Activated naive CD4-positive, alpha-beta T cell treated with anti-CD3 and anti-CD28 coated beads, Interleukin-2, amount 50 U/mL, for 16 hours (primary cell): Measurements from ENCODE around the gene SHISA4.
"Not testable (repeated sequence)": the region's sequence is repeated elsewhere in the genome, so short reads cannot be mapped to it uniquely, and the experiment has no call there.

ENCODE experiments used
- DNase-seq: peaks from one replicate; pipeline ENCODE4 v3.0.0-alpha.2; 2020

Gene SHISA4

DNA sequence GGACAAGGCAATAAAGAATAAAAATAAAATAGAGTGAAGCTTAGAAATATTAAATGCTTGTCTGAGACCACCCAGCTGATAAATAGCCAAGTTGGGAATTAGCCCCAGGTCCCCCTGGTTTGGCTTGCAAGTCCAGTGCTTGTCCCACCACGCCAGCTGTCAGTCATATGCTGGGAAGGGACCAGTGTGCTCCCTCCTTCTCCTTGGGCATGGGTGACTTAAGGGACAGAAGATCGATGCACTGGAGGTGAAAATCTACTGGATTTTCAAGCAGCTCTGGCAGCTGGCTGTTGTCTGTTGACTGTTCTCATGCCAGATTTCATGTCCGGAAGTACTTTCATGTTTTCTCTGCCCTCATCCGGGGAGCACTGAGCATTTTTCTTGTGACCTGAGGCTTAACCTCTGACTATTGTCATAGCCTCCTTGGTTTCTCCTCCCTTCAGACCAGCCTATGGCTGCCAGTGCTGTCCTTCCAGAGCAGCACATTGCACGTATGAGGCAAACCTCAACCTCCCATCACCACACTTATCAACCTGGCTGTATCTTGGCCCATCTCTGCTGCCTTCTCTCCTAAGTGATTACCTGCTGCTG is 45.2 kb downstream of the SHISA4 start:
- no peak for DNase-seq

DNA sequence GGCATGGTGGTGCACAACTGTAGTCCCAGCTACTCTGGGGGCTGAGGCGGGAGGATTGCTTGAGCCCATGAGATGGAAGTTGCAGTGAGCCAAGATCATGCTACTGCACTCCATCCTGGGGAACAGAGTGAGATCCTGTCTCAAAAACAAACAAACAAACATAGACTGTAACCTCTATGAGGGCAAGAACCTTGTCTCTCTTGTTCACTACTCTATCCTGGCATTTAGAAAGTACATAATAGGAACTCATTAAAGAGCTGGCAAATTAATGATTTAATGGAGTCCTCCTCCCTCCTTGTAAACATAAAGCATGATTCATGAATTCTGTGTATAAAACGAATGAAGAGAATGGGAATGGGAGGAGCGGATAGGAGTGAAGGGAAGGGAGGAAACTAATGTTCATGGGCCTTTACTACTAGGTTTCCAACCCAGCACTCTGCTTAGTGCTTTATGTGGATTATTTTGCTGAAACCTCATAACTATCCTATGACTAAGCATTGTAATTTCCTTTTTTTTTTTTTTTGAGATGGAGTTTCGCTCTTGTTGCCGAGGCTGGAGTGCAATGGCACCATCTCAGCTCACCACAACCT is 49.0 kb downstream of the SHISA4 start:
- DNase-seq: no peak

DNA sequence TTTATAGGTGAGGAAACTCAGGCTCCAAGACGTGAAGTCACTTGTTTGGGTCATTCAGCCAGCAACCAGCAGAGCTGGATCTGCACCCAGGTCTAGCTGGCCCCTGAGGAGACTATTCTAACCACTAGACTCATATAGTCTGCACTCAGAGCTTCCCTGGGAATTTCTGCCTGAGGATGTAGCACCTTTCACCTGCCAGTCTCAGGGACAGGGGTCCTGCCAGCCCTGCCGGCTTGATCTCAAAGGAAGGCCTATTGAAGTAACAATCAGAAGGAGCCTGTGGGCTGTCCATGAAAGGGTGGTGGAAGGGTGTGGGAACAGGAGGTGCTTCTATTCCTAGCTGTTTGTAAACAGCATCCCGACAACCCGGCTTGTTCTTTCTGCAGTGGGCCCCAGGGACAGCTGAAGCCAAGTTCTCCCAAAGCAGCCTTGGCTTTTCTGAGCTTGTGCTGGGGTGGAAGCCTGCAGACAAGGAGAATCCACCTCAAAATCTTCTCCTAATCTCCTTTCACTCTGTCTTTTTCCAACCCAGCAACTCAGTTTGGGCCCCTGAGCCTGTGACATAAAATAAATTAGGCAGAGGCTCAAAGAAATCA is 49.8 kb downstream of the SHISA4 start:
- no peak for DNase-seq

DNA sequence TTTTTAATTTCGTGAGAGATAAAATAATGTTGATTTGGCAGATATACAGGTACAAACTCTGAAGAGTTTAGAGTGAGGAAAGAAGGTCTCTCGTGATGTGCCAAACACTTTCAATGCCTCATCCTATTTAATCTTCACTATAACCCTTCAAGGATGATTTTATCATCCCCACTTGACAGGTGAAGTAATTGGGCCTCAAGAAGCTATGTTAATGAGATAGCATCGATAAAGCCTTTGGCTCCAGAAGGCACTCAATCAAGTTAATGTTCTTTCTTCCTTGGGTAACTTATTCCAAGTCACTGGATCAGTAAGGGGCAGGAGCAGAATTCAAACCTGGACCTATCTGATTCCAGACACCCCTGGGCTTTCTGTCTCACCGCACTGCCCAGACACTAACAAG is 50.5 kb downstream of the SHISA4 start:
- DNase-seq: no peak

DNA sequence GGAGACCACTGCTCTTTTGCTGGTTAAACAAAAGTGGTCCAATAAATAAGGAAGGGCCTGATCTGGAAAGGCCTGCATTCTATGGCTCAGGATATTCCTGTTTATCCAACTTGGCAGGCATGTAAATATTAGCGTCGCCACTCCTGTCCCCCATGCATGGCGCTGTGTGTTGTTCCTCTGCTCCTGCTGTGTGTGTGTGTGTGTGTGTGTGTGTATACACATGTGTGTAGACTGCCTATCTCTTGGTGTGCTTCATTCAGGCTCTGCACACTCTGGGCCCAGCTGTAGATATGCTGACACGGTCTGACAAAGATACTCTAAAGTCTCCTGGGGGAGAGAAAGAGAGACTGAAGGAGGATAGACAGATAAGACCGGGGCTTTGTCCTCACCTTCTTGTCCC is 50.9 kb downstream of the SHISA4 start:
- no peak for DNase-seq

DNA sequence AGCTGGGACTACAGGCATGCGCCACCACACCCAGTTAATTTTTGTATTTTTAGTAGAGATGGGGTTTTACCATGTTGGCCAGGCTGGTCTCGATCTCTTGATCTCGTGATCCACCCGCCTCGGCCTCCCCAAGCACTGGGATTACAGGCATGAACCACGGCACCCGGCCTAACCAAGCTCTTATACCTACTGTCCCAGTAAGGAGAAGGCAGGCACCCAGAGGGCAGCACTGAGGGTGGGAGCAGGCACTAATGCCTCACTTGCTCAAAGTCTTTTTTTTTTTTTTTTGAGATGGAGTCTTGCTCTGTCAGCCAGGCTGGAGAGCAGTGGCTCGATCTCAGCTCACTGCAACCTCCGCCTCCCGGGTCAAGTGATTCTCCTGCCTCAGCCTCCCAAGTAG is 51.6 kb downstream of the SHISA4 start:
- not testable (repeated sequence) for DNase-seq

DNA sequence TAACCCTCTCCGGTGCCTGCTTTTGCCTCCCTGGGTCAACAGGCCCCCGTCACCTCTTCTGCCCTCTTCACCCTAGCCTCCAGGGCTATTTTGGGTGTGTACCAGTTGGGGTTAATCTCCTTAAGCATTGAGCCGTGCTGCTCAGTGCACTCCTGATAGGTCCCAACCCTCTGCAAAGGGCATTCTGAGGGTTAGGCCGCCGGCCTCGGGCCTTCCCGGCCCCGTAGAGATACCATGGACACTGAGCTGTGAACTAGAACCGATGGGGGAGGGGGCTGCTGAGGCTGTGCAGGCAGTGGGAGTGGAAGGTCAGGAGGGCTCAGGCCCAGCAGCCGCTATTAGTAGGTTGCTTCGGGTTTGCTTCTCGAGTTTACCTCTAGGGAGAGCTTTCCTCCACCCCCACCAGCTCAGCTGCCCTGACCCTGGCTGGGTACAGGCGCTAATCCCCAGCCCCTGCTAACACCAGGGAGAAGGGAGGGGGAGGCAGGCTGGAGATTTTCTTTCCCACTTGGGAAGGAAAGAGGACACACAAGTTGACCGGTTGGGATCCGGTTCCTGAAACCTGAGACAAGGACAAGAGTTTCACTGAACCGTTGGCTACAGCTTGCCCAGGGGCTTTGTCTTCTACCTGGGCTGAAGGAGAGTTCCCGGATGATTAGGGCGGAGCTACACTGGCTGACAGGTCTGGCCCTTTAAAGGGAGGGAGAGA is 52.9 kb downstream of the SHISA4 start:
- no peak for DNase-seq

DNA sequence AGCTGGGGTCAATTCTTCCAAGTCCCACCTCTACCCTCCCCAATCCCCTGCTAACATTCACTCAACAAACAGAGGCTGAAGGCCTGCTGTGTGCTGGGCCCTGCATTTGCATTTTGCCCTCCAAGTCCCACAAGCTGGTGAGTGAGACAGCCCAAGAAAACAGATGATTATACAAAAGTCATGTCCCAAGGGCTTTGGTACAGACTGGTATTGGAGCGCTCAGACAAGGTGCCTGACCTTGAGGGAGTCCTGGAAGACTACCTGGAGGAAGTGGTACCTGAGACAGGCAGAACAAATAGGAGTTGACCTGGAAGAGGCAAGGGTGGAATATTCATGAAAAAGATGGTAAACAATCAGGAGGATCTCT is 53.4 kb downstream of the SHISA4 start:
- DNase-seq: no peak
